Adrenal gland (tissue), 12 donors: Measurements from ENCODE around the gene DCLK2. TPM values are rescaled to one million over a fixed set of nuclear protein-coding genes. Genes with fewer than 3 reads are reported as not detected.

ENCODE experiments used
- DNase-seq, 7 donors: peaks; one replicate each; pipeline ENCODE4 v3.0.0-alpha.2; 2019 to 2020
- H3K27ac ChIP-seq, 5 donors: fragments of 200-600 bp; sonication (generic) in 4 of 5; 1 replicate in 3 of 5; 2 replicates in 2 of 5; pipeline versions ENCODE4 v1.5.1 to v1.8.0; 2016 to 2020; ENCODE audit warnings: mild to moderate bottlenecking in 1 of 5
- H3K27me3 ChIP-seq: fragments of 200-600 bp; 2 replicates; pipeline ENCODE4 v1.8.0; 2021
- H3K36me3 ChIP-seq, 2 donors: fragments of 200-600 bp; replicated peaks in 1 of 2; 1 replicate in 1 of 2; 2 replicates in 1 of 2; pipeline versions ENCODE4 v1.5.1 to v1.8.0; 2018 to 2022
- H3K4me1 ChIP-seq, 2 donors: fragments of 200-600 bp; replicated peaks in 1 of 2; 1 replicate in 1 of 2; 2 replicates in 1 of 2; pipeline versions ENCODE4 v1.5.1 to v1.8.0; 2018 to 2021
- H3K4me3 ChIP-seq, 4 donors: fragments of 200-600 bp; sonication (generic) in 3 of 4; one replicate each; pipeline ENCODE4 v1.5.1; 2016 to 2018
- H3K9me3 ChIP-seq, 3 donors: fragments of 200-600 bp; sonication (generic) in 1 of 3; replicated peaks in 1 of 3; 1 replicate in 2 of 3; 2 replicates in 1 of 3; pipeline versions ENCODE4 v1.5.1 to v1.8.0; 2016 to 2021
- CTCF ChIP-seq, 6 experiments: fragments of 450-650 bp in 4 of 6; fragments of 200-600 bp in 2 of 6; sonication (generic) in 1 of 6; IDR thresholded peaks; 1 replicate in 5 of 6; 2 replicates in 1 of 6; pipeline versions ENCODE4 v1.5.1 to v1.8.0; 2016 to 2021; ENCODE audit warnings: antibody characterized with exemption in 6 of 6, mild to moderate bottlenecking in 2 of 6, moderate library complexity in 1 of 6
- POLR2A ChIP-seq, 2 donors: fragments of 450-650 bp; IDR thresholded peaks; one replicate each; pipeline ENCODE4 v1.6.1; 2017; ENCODE audit warnings: antibody characterized with exemption in 2 of 2, mild to moderate bottlenecking in 2 of 2, moderate library complexity in 1 of 2
- WGBS, 4 donors: extraction: QIAGEN DNeasy Blood & Tissue Kit in 2 of 4; methylation state at CpG; one replicate each; pipeline versions ENCODE4 v1.1.5 to v1.1.7; 2013 to 2017; 5-methylcytosine and 5-hydroxymethylcytosine counted together
- intact Hi-C, 2 donors: fragments of 100-400 bp; cut with DNase I; formaldehyde crosslinking; loops; one replicate each; pipeline versions ENCODE4 v1.14.1 to v1.15.0; 2022 to 2023
- polyA plus RNA-seq, 3 donors: library from polyadenylated mRNA; stranded (reverse); fragments of 200-250 nt in 2 of 3; fragments of 350-450 nt in 1 of 3; fragmentation: Illumina TruSeq in 1 of 3; extraction: RNeasy Lipid Tissue Mini Kit (QIAGEN cat#74804) in 1 of 3; gene quantifications; one replicate each; pipeline ENCODE4 v1.2.3, GENCODE V29; 2013 to 2014
- total RNA-seq, 9 donors: library from RNA; depleted of rRNA in 4 of 9; stranded (reverse); fragments of >200 nt in 4 of 9; fragments of 120-200 nt in 1 of 9; fragmentation: NEBNext Ultra II Directional in 1 of 9; extraction: Animal tissue kit (Norgen Biotek cat#: 25700) in 1 of 9; gene quantifications; one replicate each; pipeline versions ENCODE4 v1.1.0 to v1.2.4, GENCODE V29; 2013 to 2023
- donor health status: healthy with polysubstance abuse.
- donor health status: Bipolar disorder and iron deficiency.
- donor health status: DM: yes; HTN: yes; CAD: no.
- donor health status: DM: no; HTN: no; CAD: no.
- donor health status: DM: no; HTN: no; CAD: no.
- donor health status: DM: yes; HTN: yes; CAD: no.

The DCLK2 gene
- total and polyA plus RNA-seq, 12 donors = 2.9 to 11.4 (median 6.3) TPM

GRCh38 chr4:150114641-150115040, 36.4 kb downstream of the DCLK2 start:
- H3K4me1 ChIP-seq = peaks cover 0 to 4% of the 10 kb centered on the region in 2 donors
- no peak for DNase-seq
- TF ChIP-seq CTCF (IDR thresholded peaks at IDR 0.05) (no peak), POLR2A (IDR thresholded peaks at IDR 0.05) (no peak)
- no peaks in the 10 kb centered on the region for H3K27me3 ChIP-seq
- H3K4me3 ChIP-seq = no peak overlapping the region
- H3K27ac ChIP-seq = no peak overlapping the region
- H3K9me3 ChIP-seq = no peaks in the 10 kb centered on the region
- H3K36me3 ChIP-seq = no peaks in the 10 kb centered on the region
- intact Hi-C loops = no loop called here
- WGBS, 4 donors = 77 to 100% (median 93%) methylated on average over 1 of the region's 1 CpG

GRCh38 chr4:150115851-150116250, 37.6 kb downstream of the DCLK2 start:
- H3K27ac ChIP-seq = no peak overlapping the region
- 89 to 100% (median 93%) methylated on average over 2 of the region's 2 CpGs for WGBS, 4 donors
- H3K4me3 ChIP-seq = no peak overlapping the region
- H3K4me1 ChIP-seq = peaks cover 0 to 6% of the 10 kb centered on the region in 2 donors
- DNase-seq = no peak
- H3K36me3 ChIP-seq = no peaks in the 10 kb centered on the region
- intact Hi-C loops = no loop called here
- H3K9me3 ChIP-seq = no peaks in the 10 kb centered on the region
- no peaks in the 10 kb centered on the region for H3K27me3 ChIP-seq
- TF ChIP-seq POLR2A (IDR thresholded peaks at IDR 0.05) = no peak
- TF ChIP-seq CTCF (IDR thresholded peaks at IDR 0.05) = no peak

- intact Hi-C loops = no loop called here
- Histone ChIP-seq H3K27ac (no peak overlapping the region), H3K9me3 (peaks cover 0 to under 1% (median 0%) of the 10 kb centered on the region in 3 donors), H3K36me3 (no peaks in the 10 kb centered on the region), H3K4me1 (peaks cover 0 to 6% of the 10 kb centered on the region in 2 donors), H3K27me3 (no peaks in the 10 kb centered on the region), H3K4me3 (no peak overlapping the region)
- WGBS, 4 donors = 88 to 98% (median 92%) methylated on average over 2 of the region's 2 CpGs
- DNase-seq = no peak
- TF ChIP-seq CTCF (IDR thresholded peaks at IDR 0.05) (no peak), POLR2A (IDR thresholded peaks at IDR 0.05) (no peak)
These were observed 38.3 kb downstream of the DCLK2 start for GRCh38 chr4:150116506-150116905.

- H3K4me3 ChIP-seq = no peak overlapping the region
- no peaks in the 10 kb centered on the region for H3K27me3 ChIP-seq
- peaks cover 0 to 6% (median 0%) of the 10 kb centered on the region in 3 donors for H3K9me3 ChIP-seq
- intact Hi-C loops = no loop called here
- no peak for DNase-seq
- H3K27ac ChIP-seq = no peak overlapping the region
- peaks cover 0 to 6% of the 10 kb centered on the region in 2 donors for H3K4me1 ChIP-seq
- no peak for TF ChIP-seq POLR2A (IDR thresholded peaks at IDR 0.05)
- TF ChIP-seq CTCF (IDR thresholded peaks at IDR 0.05) = no peak
- H3K36me3 ChIP-seq = no peaks in the 10 kb centered on the region
- 60 to 92% (median 83%) methylated on average over 1 to 3 of the region's 3 CpGs for WGBS, 4 donors
These were observed 38.8 kb downstream of the DCLK2 start for GRCh38 chr4:150117094-150117493.
